ENCODE measurements around the gene CAVIN2.

CAVIN2 gene, protein sequence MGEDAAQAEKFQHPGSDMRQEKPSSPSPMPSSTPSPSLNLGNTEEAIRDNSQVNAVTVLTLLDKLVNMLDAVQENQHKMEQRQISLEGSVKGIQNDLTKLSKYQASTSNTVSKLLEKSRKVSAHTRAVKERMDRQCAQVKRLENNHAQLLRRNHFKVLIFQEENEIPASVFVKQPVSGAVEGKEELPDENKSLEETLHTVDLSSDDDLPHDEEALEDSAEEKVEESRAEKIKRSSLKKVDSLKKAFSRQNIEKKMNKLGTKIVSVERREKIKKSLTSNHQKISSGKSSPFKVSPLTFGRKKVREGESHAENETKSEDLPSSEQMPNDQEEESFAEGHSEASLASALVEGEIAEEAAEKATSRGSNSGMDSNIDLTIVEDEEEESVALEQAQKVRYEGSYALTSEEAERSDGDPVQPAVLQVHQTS

DNA sequence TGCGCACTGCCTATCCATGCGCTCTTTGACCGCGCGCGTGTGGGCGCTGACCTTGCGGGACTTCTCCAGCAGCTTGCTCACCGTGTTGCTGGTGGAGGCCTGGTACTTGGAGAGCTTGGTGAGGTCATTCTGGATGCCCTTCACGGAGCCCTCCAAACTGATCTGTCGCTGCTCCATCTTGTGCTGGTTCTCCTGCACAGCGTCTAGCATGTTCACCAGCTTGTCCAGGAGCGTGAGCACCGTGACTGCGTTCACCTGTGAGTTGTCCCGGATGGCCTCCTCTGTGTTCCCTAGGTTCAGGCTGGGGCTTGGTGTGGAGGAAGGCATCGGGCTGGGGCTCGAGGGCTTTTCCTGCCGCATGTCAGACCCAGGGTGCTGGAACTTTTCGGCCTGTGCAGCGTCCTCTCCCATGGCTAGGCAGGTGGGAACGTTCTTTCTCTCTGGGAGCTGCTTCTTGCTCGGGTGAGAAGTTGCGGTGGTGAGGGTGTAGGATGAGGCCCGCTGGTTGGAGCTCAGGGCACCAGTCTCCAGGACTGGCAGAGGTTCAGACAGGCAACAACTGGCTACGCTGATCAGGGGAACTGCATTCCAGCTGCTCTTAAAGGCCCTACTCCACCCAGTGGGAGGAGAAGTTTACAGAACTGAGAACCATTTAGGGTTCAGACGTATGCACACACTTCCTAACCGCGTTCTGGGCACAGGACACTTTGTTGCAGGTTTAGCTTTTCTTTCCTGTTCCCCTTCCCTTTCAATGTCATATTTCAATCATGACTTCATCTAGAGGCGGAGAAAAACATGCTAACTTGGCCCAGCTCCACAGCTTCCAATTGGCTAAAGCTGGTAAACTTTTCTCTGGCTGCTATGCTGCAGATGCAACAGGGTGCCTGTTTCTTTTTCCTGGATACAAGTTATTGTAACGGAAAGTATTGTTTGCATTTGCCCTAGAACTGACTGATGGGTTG is at the start of gene CAVIN2:
Gene CAVIN2, minus strand, starts transcription at position 574 of the 962 bp plus-strand sequence. Its CDS starts 163 bp downstream, at position 411.
- DNase-seq = peak; percentile 84

DNA sequence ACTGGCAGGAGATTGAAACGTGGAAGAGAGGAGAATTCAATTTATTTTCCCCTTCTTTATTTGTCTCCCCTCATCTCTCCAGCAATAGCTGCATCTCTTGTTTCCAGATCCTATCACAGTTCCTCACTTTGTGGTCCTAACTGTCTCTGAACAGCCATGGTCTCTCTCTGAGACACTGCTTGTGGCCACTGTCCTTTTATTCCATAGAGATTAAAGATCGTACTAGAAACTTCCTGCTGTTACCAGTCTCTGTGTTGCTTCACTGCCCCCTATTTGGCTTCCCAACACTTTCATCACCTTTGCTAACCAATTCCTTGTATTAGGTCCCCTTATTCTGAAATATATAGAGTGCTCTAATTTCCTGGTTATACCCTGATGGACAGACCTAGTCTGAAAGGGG is 48.9 kb upstream of the CAVIN2 start:
- no peak for DNase-seq

DNA sequence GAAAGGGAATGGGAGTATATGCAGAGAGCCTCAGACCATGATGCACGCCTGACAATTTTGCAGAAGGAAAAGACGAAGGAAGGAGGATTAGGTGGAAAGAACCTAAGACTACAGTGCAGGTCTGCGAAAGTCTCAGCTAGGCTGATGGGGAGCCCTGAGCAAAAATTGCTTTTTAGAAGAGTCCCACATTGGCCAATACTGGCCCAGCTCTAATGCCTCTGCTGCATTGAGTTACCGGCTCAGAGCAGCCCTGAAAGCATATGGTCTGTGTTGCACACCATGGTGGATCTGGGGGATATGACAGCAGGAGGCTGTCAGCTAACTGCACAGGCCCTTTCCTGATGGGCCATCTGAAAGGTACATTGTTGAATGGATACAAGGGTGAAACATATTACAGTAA is 48.3 kb upstream of the CAVIN2 start:
- no peak for DNase-seq

DNA sequence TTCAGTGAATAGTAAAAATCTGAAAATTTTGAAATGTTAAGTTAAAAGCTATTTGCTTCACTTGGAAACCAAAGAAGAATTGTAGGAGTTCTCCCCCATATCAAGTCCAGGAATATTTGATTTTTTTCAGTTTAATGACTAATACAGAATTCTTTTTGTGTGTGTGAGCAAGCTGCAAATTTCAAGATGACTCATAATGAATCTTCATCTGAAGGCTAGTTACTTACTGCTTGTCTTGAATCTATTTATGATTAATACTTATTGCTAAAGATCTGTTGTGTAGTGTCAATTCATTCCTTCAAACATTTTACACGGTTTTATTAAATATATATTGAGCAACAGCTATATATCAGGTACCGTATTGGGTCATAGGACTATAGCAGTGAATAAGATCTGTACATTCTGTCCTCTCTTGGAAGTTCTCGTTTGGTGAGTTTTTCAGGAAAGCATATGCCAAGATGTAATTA is 47.8 kb upstream of the CAVIN2 start:
- DNase-seq = no peak

DNA sequence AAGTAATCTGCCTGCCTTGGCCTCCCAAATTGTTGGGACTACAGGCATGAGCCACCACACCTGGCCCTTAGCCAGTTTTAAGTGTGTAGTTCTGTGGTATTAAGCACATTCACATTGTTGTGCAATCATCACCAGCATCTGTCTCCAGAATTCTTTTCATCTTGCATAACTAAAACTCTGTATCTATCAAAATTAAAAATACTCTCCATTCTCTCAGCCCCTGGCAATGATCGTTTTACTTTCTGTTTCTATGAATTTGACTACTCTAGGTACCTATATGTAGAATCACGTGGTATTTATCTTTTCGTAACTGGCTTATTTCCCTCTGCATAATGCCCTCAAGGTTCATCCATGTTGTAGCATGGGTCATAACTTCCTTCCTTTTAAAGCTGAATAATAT is 45.5 kb upstream of the CAVIN2 start:
- no peak for DNase-seq

DNA sequence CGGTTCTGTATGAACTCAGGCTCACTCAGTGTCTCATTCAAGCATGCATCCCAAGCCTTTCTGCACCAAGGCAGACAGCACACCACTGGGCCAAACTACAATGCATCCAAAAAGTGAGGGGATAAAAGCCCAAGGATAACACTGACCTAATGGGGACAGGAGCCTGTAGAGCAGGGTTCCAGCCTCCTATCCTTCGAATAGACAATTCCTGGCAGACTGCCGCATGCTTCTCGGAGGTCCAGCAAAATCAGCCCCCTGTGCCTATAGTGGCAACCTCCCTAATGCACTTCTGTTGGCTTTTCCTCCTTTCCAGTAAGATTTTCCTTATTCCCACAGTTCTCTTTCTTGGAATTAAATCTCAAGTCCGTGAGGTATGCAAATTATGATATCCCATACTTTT is 44.8 kb upstream of the CAVIN2 start:
- no peak for DNase-seq

DNA sequence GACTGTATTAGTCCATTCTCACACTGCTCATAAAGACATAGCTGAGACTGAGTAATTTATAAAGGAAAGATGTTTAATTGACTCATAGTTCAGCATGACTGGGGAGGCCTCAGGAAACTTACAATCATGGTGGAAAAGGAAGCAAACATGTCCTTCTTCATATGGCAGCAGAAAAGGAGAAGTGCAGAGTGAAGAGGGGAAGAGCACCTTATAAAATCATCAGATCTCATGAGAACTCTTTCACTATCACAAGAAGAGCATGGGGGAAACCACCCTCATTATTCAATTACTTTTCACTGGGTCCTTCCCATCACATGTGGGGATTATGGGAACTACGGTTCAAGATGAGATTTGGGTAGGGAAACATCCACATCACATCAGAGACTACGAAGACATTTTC is 43.0 kb upstream of the CAVIN2 start:
- DNase-seq = no peak

DNA sequence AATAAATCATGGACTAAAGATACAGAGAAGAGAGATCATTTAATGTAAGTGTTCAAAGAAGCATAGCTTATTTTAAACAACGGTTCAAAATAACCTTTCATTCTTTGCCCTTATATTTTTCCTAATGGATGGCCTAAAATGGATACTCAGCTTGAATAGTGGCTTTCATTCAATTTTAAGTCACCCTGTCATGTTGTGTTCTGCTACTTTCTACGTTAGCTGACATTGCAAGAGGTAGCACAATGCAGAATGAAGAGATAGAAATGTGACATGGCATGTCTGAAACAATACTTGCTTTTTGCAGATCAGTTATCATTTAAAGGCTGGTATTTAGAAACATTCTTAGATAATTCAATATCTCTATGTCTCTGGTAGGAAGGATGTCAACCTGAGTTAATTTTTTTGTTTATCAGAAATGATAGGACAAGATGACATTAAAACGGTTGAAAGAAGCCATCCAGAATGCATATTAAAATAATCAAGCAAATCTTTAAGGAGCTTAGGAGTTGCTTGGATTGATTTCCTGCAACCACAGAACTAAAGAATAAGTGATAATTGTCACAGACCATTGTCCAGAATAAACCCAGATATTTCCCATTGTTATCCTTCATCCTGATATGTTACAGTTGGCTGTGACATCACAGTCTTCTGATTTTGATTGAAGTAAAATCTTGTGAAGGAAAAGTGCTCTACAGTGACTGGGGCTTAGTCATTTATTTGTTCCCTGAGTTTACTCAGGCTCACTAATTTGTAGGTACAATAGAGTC is 41.7 kb upstream of the CAVIN2 start:
- DNase-seq = no peak

DNA sequence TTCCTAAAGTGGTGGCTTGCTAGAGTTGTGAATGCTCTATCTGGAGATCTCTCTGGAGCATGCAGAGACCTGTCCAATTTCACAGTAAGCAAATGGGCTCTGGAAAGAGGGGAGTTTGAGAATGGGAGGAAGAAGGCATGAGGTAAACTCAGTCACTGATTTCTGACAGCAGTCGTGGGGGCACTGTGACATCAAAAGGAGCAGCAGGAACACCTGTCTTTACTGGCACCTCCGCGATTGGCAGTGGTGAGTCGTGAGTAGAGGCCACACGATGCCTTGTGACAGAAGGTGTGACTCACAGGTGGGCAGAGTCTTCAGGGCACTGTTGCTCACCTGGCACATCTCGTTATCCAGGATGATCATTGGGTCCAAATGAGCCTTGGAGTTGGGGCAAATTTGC is 38.8 kb upstream of the CAVIN2 start:
- no peak for DNase-seq

DNA sequence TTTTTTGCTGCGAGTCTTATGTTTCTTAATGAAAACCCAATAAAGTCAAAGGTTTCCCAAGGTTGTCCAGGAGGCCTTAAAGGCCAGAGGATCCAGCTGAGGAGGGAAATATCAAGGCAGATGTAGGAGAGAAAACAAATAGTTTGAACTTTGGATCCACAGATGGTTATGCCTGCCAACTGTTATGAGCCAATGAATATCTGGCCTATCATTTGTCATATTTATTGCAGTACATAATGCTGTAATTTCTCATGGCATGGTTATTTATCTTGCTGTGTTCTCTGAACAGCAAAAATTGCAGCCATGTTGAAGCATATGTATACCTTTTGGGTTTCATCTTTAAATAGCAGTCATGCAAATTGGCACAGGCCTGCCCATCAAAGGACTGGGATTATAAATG is 38.2 kb upstream of the CAVIN2 start:
- no peak for DNase-seq

DNA sequence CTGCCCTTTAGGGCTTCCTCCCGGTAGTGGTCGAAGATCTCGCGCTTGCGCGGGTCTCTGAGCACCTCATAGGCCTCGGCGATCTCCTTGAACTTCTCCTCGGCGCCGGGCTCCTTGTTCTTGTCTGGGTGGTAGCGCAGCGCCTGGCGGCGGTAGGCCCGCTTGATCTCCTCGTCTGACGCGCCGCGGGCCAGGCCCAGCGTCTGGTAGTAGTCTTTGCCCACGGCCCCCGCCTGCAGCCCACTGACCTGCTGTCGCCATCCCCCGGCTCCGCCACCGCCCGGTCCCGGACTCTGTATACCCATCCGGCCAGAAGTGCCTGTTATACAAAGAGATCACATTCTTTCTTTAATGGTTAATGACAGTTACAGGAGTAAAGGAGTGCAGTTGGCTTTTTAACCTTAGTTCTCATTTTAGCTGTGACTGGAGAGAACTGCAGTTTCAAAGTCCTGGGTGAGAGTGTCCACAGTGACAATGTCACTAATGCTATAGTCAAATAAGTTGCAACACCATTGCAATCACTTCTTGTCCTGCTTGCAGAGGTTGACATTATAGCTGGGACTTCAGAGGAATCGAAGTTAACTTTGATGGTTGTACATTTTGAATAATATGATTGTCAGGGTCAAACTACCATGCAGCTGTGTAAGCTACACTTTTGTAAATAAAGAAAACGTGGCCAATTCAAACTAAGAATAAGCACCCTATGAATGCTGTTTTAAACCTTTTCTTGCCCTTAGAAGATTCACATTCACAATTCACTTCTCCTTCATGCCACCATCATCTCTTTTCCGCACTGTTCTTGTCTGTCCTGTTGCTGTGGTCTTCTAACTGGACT is 35.3 kb upstream of the CAVIN2 start:
- no peak for DNase-seq

DNA sequence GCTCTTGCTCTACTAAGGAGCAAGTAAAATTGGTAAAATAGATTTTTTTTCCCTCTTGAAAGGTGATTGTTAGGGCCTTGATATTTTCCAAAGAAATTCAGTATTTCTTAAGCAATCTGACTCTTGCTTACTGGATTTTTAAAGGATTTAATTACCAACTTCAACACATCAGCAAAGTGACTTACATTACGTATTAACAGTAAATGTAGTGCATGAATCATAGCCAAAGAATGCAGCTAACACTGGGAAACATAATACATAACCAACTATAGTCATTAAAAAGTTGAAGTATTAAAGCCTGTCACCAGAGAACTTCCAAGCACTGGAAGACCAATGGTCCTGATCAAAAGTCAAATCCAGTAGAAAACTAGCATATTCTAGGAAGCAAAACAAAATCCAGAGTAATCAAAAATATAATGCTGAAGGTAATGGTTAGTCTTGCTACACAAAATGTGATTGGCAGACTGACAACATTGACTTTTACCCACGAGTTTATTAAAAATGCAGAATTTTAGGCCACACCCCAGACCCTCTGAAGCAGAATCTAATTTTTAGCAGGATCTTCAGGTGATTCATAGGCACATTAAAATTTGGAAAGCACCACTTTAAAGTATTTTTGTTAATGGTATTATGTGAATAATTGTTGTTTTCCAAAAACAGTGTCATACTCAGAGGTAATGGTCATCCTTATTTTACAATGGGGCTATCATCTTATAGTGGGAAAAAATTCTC is 31.8 kb upstream of the CAVIN2 start:
- no peak for DNase-seq

DNA sequence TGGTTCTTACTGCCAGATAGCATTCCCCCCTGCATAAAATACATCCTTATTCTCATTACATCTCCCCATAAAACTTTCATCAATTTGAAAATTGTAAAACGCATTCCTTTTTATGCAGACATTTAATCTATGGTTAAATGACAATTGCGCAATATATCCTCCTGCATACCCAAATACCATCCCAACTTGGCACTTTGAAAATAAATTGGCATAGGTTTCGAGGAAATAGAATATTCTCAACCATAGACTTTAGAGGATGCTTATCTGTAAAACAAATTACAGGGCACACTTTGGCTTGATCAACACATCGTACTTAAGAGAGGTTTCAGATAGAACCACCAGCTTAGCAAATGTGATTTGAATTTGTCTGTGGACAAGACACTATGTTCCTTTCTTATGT is 31.0 kb upstream of the CAVIN2 start:
- DNase-seq = no peak

DNA sequence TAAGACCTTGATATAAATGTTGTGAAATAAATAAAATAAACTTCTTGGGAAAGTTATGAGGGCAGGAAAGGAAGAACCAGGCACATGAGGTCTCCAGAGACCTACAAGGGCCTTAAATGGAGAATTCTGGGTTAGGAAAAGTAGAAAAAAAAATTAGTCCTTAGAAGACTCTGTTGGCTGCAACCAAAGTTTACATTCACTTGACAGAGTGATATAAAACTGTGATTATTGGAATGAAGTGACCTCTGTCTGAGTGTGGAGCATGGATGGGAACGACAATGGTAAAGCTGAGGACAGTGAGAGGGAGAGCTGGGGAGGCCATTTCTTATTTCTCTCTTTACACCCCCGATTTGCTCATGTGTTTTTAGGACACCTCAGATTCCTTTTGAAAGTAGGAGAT is 29.0 kb upstream of the CAVIN2 start:
- DNase-seq = no peak

DNA sequence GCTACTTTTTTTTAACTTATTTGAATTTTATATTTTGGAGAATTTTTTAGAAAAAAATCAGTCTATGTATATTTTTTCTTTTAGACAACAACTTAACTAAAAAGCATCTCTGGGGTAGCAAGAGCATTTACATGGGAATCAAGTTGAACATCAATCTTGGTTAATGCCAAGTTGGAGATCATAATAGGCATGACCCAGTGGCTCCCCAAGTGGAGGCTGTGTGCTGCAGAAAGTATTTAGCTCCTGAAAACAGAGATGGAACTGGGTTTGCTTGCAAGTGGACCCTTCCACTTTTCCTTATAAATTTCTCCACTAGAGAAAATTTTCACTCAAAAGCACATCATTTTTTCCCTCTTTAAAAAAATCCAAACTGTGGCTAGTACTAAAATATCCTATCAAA is 23.9 kb upstream of the CAVIN2 start:
- DNase-seq = no peak

DNA sequence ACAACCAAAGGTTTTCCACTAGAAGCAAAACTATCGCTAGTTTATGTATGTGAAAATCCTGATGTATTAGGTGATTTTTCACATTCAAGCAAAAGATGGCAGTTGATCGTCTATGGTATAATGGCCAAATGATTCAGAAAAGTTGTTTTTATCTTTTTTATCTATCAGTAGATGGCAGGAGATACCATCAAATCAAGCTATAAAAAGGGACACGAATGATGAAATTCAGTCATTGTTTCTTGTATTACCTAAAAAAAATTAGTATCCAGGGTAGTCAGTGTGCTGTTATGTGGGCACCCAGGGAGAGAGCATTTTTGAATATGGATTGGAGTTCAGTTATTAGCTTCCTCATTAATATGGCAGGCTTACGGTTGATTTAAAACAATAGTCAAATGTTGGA is 22.9 kb upstream of the CAVIN2 start:
- DNase-seq = no peak

DNA sequence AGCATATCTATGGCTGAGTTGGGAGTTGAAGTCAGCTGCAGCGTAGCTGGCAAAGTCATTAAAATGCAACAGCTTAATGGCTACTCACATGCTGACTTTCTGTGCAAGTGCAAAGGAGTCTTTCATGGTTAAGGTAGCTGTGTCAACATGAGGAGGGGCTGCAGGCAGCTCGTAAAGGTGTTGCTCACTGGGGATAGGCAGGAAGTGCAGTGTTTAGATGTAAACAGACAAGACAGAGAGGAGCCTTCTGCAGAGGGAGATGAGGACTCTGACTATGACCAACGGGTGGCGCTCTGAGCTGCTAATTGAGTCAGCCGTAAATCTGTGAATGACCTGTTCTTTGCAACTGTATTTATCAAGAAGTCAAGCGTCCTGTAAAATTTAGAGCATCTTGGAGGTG is 22.3 kb upstream of the CAVIN2 start:
- DNase-seq = no peak

DNA sequence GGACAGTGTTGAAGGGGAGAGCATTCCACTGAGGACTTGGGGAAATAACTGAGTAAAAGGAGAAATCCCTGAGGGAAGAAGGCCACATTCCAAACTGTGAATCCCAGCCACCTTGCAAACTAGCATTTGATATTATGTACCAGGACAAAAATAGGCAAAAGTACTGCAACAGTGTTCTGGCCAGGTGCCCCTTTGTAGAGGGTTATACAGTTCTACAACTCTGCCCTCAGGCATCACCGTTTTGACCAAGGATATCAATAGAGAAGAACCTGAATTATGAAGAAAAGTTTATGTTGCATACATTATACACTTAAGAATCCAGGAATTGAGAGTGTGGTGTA is 20.6 kb upstream of the CAVIN2 start:
- no peak for DNase-seq

DNA sequence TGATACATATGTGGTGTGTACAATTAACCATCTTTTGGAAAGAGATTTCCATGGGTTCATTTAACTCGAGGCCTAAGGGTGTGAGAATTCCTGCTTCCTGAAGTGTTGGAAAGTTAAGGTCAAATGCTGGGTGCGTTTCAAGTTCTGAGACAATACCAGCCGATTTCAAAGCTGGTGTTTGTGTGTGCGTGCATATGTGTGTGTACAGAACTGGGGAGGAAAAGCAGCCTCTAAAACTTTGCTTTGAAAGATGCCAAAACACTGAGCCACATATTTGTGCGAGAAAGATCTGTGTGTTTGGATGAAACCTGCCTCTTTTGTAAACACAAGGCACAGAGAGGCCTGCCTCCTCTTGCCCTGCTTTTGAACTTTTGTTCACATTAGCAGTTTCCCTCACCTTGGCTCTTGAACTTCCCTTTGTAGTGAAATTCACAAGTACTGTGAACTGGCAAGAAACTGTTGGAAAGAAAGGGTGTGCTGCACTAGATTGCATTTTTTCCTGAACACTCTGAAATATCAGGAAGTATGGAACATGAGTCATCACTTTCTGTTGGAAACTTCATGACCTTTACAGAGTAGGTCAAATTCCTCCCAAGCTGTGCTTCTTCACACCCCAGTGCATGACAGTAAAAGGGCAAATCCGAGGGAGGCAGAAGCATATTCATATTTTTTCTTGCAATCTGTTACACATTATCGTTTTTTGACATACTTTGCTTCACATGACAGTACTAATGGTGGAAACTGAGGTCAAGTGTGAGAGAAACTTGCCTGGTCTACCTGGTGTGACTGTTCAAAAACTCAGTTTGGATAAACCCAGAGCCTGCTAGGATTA is 20.0 kb upstream of the CAVIN2 start:
- DNase-seq = peak; percentile 24

DNA sequence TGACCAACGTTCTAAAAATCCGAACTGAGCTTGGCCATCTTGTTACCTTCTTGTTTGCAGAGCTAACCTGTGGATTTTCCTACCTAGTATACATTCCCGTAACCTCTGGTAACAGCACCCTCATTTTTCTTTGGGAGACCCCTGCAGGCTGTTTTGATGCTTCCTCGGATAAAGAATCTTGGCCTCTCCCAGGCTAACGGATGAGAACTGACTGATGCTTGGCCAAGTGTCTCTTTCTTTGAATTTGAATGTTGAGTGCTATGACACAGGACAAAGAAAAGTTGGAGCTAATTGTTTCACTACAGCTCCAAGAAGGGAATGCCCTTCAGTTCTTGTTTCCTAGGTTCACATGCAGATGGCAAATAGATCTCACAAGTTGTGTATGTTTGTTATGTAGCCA is 19.3 kb upstream of the CAVIN2 start:
- no peak for DNase-seq
